GM19328 (cell line): ENCODE measurements around the gene TOR1A.
A peak's percentile ranks its signal among the peaks of the same experiment; 100 is the strongest.

ENCODE experiments used
- ATAC-seq: cut with Tn5 transposase; IDR thresholded peaks from one replicate; pipeline ENCODE4 v1.9.1; 2021; ENCODE audit warnings: mild to moderate bottlenecking, moderate library complexity; ENCODE audit not compliant: unreplicated experiment

The TOR1A gene

DNA sequence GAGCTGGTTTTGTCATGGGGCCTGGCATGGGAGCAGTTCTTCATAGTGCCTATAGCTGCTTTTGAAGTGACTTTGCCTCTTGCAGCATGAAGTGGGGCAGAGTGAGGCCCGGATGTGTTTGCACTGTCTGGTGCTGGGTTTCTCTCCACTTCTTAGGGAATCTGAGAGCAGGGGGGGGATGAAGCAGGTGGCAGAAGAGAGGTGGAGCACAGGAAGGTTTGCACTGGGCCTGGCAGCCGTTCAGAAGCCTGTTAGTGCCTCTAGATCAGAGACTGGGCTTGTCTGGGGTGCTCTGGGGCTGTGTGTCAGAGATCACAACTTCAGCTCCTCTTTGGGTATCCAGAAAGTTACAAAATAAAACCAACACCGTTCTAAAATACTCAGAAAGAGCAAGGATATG lies 29.7 kb upstream of the TOR1A start:
- no peak for ATAC-seq

DNA sequence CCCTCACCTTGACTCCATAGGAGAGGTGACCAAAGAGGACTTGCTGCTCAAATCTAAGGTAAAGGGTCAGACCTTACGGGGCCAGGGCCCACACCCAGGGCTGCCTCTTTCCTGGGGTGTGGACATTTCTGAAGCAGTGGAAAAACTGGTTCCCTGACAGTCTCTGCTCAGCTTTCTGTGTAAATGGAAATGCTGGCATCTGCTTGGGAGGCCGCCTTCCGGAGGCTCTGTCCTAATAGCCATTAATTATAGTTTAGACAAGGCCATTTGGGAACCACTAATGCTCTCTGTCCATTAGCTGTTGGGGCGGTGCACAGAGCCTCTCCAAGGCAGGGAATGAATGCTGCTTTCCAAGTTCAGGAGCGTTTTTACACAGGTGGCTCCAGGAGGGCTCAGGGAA lies 28.6 kb upstream of the TOR1A start:
- no peak for ATAC-seq

DNA sequence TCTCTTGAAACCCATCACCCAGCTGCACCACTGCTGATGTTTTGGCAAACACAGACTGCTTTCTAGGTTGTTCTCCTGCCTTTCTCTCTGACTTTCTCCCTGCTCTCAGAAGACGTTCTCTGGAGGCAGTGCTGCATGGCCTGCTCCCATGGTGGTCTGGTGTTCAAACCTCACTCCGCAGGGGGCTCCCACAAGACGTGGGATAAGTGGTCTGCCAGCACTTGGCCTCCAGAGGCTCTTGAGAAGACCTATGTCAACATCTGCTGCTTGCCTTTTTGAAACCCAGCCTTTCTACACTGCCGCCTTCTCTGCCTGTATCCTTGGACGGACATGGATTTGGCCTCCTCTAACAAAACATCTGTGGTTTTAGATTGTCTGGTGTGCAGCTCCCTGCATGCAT lies 27.9 kb upstream of the TOR1A start:
- ATAC-seq: no peak

DNA sequence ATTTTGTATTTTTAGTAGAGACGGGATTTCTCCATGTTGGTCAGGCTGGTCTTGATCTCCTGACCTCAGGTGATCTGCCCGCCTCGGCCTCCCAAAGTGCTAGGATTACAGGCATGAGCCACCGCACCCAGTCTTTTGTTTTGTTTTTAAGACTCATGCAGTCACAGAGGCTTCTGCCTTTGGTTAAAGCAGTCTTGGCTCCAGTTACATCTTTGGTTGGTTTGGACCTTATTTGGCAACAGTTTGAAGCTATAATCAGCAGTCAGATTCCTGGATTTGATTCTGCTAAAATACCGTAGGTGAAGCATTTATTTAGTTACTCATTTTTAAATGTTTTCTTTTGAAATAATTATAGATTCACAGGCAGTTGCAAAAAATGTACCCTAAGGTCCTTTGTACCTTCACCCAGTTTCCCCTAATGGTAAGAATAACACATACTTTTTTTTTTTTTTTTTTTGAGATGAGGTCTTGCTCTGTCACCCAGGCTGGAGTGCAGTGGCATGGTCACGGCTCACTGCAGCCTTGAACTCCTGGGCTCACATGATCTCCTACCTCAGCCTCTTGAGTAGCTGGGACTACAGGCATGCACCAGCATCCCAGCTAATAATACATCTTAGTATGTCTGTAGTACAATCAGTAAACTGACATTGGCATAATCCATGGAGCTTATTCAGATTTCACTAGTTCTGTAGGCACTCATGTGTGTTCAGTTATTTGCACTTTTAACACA lies 27.1 kb upstream of the TOR1A start:
- no peak for ATAC-seq

DNA sequence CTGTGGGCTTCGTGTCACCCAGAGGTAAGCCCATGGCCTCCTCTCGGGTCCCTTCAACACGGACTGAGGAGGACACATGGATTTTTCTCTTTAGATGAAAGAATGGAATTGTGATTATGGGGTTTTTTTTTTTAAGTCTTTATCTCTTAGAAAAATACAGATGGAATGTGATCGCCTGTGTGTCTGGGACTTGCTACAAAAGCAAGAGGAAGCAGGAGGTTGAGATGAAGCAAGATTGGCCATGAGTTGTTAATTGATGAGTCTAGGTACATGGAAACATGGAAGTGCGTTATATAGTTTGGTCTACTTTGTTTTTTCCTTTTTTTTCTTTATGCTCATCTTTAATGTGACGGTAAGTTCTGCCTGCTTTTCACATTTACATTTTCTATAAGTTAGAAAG lies 26.0 kb upstream of the TOR1A start:
- no peak for ATAC-seq

DNA sequence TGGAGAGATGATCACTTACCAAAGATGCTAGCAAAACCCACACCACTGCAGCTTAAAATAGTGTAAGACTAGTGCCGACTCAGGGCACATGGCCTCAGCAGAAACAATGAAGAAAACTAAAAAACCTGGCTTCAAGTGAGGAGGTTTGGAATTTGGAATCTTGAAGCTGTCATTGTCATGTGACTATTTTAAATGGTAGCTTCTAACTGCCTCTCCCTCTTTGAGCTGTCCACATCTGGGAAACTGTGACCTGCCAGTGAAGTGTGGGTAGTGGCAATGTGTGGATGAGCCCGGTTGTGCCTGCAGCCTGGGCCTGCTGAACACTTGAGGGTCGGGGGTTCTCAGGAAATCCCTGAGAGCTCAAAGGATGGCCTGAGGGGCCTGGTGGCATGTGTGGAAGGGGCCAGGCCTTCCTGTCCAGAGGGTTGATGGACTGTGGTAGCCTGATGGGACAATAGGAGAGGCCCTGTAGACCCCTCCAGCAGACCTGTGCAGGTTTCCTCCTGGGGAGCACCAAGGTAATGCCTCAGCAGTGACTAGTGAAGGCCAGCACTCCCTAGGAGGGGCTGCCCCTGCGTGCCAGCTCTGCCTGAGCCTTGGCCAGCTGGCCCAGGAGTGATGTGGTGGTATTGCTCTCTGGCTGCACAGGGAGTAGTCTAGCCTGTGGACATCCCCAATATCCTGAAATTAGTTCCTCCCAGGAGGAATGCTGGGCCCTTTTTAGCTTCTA lies 24.9 kb upstream of the TOR1A start:
- ATAC-seq: no peak

DNA sequence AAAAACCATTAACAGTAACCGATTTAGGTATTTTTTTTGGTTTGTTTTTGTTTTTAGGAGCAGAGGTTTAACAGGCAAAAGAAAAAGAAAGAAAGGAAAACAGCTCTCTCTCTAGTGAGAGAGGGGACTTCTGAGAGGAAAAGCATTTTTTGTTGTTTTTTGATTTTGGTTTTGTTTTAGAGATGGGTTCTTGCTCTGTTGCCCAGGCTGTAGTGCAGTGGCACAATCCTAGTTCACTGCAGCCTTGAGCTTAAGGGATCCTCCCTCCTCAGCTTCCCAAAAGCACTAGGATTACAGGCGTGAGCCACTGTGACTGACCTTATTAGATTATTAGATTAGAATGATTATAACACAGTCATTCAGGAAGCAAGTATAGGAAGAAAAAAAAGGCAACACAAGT lies 21.4 kb upstream of the TOR1A start:
- ATAC-seq: no peak

DNA sequence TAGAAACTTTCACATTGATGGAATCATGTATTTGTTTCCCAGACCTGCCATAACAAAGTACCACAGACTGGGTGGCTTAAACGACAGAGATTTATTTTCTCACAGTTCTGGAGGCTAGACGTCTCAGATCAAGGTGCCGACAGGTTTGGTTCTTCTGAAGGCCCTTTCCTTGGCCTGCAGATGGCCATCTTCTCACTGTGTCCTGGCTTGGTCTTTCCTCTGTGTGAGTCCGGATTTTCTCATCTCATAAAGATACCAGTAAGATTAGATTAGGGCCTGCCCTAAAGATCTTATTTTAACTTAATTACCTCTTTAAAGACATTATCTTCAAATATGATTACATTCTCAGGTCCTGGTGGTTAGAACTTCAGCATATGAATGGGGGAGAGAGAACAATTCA lies 17.1 kb upstream of the TOR1A start:
- ATAC-seq: no peak

DNA sequence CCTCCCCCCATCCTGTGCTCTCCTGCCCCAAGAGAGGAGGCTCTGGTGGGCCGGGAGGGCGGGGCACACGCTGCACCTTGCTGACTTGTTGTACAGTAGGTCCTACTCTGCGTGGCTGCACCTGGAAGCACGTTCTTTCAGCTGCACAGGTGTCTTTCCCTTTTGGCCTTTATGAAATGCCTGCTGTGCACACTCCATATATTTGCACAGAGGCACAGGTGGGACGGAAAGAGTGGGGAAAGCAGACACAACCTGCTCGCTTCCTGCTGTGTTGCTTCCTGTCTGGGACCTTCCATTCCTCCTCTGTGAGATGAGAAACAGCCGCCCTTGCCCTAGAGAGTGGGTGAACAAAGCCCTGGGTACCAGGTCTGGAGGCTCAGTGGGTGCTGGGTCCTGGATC lies 16.1 kb upstream of the TOR1A start:
- ATAC-seq: no peak

DNA sequence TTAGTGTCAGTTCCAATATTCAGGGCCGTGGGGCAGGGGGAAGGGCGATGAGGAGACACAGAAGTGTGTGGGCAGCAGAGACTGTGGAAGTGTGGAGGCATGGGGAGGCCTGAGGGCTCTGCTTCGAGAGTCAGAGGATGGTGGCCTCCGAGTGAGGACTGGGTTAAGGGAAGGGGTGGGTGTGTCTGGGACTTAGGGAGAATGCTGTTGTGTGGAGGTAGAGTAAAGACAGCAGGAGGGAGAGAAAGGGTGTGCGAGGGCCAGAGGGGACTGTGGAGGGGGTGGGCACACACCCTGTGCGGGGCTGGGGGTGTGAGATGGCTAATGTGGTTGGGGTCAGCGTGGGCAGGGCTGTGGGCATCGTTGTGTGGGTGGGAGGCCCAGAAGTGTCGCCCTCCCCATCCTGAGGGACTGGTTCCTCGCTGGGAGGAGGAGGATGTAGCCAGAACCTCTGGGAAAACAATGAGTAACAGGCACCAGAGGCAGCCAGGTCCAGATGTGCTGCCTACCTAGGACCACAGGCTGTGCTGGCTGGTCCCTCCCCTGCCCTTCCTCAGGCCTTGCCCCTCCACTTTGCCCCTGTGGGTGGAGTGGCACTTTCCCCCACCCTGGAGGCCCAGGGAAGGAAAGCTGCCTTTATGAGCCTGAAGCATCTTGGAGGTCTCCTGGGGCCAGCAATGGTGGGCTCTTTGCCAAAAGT lies 15.5 kb upstream of the TOR1A start:
- ATAC-seq: no peak

DNA sequence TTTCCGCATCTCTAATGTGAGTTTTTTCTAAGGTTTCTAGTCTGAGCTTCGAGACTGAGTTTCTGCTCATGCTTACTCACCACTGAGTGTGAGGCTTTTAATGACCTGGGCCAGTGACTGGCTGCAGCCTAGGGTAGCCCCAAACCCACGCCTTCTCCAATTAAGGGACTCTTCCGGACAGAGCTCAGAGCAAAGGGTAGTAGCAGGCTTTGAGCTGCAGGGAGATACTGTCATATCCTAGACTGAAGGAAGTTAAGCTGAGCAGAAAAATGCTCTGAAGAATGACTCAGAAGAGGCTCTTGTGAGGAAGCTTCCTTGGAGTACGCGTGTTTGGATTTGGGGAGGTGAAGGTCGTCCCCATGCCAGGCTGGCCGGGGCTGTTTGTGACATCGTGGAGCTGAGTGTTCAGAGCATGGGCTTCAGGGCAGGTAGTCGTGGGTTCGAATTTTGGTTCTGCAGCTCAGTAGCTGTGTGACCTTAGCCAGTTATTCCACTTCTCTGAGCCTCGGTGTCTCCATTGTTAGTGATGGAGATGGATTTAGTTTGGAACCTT lies 14.8 kb upstream of the TOR1A start:
- ATAC-seq: no peak

DNA sequence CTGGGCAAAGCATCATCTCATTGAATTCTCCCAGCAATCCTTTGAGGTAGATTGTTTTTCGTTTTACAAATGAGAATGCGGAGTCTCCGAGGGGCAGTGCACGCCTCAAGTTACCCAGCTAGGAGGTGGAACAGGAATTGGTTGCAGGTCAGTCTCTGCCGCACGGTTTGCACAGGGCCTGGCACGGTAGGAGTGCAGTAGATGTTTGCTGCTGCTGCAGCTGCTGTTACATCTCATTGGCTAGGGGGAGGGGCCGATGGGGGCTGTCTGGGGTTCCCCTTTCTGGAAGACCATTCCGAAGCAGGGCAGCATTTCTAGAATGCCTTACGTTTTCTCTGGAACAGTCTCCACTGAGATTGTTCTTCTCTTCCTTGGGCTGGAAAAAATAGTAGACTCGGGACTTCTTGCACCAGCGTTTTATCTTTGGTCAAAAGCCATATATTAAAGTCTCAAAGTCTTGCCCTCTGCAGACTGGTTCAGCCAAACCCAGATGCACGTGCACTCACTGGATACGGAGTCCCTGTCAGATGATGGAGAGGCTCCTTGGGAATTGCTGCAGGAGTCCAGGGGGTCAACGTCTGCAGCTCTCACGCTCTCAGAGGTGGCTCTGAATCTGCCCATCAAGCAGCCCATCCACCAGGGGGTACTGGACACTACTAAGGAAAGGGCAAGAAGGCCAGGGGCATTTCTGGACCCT lies 12.5 kb upstream of the TOR1A start:
- ATAC-seq: no peak

DNA sequence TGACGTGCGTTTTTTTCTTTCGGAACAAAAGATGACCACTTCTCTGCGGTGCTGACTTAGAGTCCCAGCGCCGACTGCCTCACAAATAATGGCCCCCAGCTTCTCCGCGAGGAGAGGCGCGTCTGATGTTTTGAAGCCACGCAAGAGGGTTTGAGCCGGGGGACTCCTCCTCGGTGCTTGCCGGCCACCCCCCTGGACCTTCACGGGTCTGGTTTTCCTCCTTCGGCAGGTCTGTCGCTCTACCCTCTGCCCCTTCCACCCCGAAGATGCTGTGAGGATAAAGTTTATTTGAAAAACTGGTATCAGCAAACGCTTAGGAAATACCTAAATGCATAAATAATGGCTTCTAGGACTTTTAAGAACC lies 11.9 kb upstream of the TOR1A start:
- ATAC-seq: no peak

DNA sequence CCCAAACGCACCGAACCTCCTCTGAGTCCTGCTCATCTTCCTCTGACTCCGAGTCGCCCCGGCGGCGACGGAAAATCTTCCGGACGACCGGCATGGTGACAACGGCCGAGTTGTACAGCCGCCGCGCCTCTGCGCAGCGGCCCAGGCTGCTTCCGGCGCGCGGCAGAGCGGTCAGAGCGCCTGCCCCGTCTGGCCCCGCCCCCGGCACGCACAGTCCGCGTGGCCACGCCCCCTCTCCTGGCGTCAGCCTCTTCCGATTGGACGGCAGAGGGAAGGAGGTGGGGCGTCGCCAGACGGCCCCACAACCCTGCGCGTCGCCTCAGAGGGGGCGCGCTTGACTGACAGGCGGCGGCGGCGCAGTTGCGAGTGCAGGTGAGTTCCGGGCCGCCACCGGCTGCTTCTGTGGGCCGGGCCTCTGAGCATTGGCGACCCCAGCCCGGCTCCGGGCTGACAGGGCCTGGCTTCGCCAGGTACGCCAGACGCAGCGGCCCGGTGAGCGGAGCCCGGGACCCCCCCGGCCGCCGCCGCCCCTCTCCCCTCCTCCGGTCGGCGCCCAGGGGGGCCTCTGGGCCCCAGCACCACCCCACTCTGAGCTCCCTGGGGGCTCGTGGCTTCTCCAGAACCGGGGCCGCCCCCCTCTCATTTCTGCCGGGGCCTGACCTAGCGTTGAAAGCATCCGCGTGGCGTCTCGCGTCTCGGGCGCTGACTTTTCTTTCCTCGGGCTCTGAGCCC lies 11.4 kb upstream of the TOR1A start, which contains the start of the genes C9orf78 and USP20:
C9orf78 (minus strand) TSS at position 148 of the 732 bp plus-strand sequence; CDS start at position 94, 54 bp downstream.
USP20 (plus strand) TSS at position 331 of the 732 bp plus-strand sequence. CDS start 17,098 bp downstream, outside the sequence.
- peak; percentile 92 for ATAC-seq

DNA sequence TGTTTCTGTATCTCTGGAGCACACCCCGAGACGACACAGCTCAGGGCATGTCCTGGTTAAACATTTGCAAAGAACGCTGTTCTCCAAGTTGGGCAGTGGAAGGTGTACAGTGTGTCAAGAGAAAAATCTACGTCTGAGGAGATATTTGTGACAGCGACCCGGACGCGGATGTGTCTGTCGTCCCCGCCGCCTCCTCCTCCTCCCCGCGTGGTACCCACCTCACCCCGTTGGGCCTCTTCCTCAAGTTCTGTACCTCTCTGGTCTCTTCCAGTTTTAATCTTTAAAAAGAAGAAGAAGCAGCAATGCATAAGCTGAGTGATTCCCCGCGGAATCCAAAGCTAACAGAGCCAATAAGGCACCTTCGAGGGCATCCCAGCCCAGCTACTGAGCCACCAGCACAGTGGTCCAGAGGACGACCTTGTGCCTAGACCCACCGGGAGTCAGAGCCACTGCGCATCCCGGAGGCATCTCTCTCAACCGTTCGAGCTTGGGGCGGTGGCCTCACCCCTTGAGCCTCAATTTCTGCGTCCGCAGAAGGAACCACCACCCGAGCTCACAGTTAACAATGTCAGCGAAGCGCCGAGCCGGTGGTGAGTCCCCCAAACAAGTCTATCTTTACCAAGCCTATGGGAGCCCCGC lies 10.7 kb upstream of the TOR1A start:
- ATAC-seq: peak; percentile 19

DNA sequence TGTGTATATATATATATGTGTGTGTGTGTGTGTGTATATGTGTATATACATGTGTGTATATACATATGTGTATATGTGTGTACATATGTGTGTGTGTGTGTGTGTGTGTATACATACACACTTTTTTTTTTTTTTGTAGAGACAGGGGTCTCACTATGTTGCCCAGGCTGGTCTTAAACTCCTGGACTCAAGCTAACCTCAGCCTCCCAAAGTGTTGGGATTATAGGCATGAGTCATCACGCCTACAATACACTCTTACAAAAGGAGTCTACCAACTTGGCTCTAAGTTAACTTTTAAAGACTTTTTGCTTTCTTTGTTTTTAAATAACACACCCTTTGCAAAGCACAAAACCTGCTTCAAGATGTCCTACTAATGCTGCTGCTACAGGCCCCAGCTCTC lies 9.0 kb upstream of the TOR1A start:
- ATAC-seq: no peak

DNA sequence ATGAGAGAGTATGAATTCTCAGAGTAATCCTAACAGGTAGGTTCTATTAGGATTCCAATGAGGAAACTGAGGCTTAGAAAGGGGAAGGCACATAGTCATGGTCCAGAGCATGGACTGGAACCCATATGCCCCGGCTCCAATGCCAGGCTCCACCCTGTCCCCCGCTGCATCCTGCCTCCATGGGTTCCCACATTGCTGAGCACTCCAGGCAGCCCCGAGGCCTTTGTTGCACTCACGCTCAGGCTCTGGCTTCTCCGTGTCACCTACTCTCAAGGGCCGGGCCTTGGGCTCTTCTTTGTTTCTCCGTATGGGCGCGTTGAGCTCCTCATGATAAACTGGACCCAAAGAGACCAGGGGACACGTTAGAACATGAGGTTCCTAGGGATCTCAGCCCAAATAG lies 5.0 kb upstream of the TOR1A start:
- ATAC-seq: no peak

DNA sequence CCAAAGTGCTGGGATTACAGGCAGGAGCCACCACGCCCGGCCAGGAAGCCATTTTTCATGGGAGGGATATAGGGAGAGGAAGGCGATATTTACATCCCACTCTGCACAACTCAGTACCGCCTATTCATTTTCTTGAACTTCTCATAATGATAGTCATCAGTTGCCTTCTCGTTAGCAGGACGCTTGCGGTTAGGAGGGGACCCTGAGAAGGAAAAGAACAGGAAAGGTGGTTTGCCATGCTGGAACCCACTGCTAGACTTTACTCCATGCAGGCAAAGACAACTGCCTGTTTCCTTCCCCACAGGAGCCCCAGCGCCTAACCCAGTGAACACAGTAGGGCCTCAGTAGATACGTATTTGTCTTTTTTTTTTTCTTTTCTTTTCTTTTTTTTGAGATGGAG lies 4.1 kb upstream of the TOR1A start:
- no peak for ATAC-seq

DNA sequence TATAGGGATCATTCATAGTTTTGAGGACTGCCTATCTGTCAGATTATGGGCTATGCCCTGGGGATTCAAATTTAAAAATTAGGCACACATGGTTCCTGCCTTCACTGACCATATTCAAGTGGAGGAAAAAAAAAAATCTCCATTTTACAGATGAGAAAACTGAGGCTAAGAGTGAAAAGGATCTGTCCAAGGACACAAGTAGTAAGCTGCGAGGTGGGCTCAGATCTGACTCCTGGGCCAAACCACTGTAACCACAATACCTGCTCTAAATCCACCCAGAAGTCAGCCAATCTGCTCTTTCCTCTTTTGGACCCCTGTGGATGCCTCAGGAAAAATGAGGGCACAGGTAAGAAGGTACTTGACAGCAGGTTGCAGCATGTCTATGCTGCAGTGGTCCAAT lies 2.8 kb upstream of the TOR1A start:
- no peak for ATAC-seq

DNA sequence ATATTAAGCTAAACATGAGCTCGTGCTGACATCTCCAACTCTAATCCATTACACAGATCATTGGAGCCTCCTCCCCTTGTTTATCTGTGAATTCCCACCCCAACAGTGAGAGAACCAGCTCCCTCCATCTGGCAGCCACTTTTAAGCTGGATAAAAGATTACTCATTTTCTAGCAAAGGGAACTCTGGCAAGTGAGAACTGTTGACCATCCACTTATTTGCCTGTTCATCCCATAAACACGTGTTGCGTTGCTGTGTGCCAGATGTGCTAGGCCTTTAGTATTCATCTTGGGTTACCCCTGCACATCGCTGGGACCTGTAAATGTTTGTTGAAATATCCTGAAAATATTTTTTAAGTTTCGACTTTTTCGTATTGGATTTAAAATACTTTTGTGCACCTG lies 2.4 kb upstream of the TOR1A start:
- ATAC-seq: no peak
